Left ventricle myocardium inferior (tissue), 1 donor: ENCODE results near the gene BAG1. TPM values are rescaled to one million over a fixed set of nuclear protein-coding genes. Genes with fewer than 3 reads are reported as not detected.

ENCODE experiments used
- DNase-seq: peaks from one replicate; pipeline ENCODE4 v3.0.0-alpha.2; 2020
- H3K27ac ChIP-seq: fragments of 200-600 bp; replicated peaks from 2 replicates; pipeline ENCODE4 v1.8.0; 2021
- H3K27me3 ChIP-seq: fragments of 200-600 bp; 2 replicates; pipeline ENCODE4 v1.8.0; 2021; ENCODE audit warnings: low read depth
- H3K36me3 ChIP-seq: fragments of 200-600 bp; 2 replicates; pipeline ENCODE4 v1.8.0; 2021
- H3K4me1 ChIP-seq: fragments of 200-600 bp; 2 replicates; pipeline ENCODE4 v1.8.0; 2021
- H3K4me3 ChIP-seq: fragments of 200-600 bp; 2 replicates; pipeline ENCODE4 v1.8.0; 2021; ENCODE audit warnings: mild to moderate bottlenecking, moderate library complexity
- H3K9me3 ChIP-seq: fragments of 200-600 bp; replicated peaks from 2 replicates; pipeline ENCODE4 v1.8.0; 2021
- intact Hi-C: fragments of 100-400 bp; cut with micrococcal nuclease; formaldehyde crosslinking; loops from one replicate; pipeline ENCODE4 v1.11.0; 2022
- total RNA-seq: library from RNA; stranded (reverse); fragmentation: NEBNext Ultra II Directional; extraction: Animal tissue kit (Norgen Biotek cat#: 25700); gene quantifications from one replicate; pipeline ENCODE4 v1.2.1, GENCODE V29; 2021
- TF ChIP-seq, protein P1 (sequence below): fragments of 200-600 bp; IDR thresholded peaks from 2 replicates; pipeline ENCODE4 v1.8.0; 2021; ENCODE audit warnings: antibody characterized with exemption, mild to moderate bottlenecking, borderline replicate concordance
- donor health status: DM: no; HTN: yes; CAD: no; lungs with severe emphysema.

Gene BAG1
- total RNA-seq, 1 donor from 2014 or later: 138 TPM

DNA sequence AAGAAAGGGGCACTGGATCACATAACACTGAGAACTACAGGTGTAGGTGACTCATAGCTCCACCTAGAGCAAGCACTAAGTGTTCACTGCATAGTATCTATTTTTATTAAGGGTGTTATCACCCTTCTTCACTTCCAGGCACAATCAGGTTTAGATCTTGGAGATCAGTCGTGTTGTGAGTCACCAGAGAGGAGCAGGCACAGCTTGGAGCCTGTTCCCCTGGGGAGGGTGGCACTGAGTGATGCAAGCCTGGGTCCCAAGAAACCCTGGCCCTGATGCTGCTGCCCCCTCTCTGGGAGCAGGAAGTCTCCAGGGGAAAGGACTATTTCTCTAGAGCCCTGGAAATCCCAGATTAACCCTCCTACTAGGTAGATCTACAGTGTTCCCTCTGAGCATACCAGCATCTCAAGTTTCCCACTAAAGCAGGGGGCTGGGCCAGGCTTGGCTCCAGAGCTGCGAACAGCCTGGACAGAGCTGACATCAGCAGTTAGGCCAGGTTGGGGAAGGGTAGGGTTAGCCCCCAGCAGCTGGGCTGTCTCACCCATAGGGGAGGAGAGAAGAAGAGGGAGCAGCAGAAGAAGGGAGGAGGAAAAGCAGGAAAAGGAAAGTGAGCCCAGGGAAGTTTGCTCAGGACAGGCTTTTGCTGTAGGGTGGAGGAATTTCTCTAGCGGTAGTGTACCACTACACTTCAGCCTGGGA lies 52.7 kb downstream of the BAG1 start:
- TF ChIP-seq, protein P1, sequence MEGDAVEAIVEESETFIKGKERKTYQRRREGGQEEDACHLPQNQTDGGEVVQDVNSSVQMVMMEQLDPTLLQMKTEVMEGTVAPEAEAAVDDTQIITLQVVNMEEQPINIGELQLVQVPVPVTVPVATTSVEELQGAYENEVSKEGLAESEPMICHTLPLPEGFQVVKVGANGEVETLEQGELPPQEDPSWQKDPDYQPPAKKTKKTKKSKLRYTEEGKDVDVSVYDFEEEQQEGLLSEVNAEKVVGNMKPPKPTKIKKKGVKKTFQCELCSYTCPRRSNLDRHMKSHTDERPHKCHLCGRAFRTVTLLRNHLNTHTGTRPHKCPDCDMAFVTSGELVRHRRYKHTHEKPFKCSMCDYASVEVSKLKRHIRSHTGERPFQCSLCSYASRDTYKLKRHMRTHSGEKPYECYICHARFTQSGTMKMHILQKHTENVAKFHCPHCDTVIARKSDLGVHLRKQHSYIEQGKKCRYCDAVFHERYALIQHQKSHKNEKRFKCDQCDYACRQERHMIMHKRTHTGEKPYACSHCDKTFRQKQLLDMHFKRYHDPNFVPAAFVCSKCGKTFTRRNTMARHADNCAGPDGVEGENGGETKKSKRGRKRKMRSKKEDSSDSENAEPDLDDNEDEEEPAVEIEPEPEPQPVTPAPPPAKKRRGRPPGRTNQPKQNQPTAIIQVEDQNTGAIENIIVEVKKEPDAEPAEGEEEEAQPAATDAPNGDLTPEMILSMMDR: no peak
- no peaks in the 10 kb centered on the region for H3K27me3 ChIP-seq
- no peaks in the 10 kb centered on the region for H3K4me1 ChIP-seq
- no peak overlapping the region for H3K4me3 ChIP-seq
- H3K36me3 ChIP-seq: no peaks in the 10 kb centered on the region
- H3K9me3 ChIP-seq: no peaks in the 10 kb centered on the region
- intact Hi-C loops: no loop called here
- no peak overlapping the region for H3K27ac ChIP-seq
- no peak for DNase-seq

DNA sequence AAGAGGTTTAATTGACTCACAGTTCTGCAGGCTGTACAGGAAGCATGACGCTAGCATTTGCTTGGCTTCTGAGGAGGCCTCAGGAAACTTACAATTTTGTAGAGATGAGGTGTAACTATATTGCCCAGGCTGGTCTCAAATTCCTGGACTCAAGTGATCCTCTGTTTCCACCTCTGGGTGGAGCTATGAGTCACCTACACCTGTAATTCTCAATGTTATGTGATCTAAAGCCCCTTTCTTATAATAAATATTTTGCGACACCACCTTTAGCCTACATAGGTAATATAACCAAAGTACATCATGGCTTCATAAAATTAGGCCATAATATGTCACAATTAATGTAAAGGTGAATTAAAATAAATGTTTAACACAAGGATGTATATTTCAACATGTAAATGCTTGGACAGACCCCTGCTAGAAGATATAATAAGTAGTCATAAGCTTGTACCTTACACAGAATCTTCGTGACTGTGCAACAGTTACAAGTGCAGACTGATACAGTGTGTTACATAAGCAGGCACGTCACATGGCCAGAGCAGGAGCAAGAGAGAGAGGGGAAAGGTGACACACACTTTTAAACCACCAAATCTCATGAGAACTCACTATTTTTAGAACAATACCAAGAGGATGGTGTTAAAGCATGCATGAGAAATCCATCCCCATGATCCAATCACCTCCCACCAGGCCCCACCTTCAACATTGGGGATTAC lies 54.3 kb downstream of the BAG1 start:
- no peak overlapping the region for H3K4me3 ChIP-seq
- H3K27me3 ChIP-seq: no peaks in the 10 kb centered on the region
- intact Hi-C loops: no loop called here
- DNase-seq: no peak
- no peaks in the 10 kb centered on the region for H3K4me1 ChIP-seq
- H3K36me3 ChIP-seq: no peaks in the 10 kb centered on the region
- H3K9me3 ChIP-seq: no peaks in the 10 kb centered on the region
- no peak overlapping the region for H3K27ac ChIP-seq
- TF ChIP-seq, protein P1: no peak

DNA sequence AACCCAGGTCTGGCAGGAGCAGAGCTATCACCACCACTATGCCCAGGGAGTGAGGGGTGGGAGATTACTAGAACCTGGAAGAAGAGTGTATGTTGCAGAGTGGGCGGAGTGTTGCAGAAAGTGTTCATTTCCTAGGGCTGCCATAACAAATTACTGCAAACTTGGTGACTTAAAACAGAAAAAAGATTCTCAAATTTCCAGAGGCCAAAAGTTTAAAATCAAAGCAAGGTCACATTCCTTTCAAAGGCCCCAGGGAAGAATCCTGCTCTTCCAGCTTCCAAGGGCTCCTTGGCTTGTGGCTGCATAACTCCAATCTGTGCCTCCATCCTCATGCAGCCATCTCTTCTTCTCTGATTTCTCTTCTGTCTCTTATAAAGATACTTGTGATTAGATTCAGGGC lies 55.1 kb downstream of the BAG1 start:
- intact Hi-C loops: no loop called here
- no peak overlapping the region for H3K4me3 ChIP-seq

DNA sequence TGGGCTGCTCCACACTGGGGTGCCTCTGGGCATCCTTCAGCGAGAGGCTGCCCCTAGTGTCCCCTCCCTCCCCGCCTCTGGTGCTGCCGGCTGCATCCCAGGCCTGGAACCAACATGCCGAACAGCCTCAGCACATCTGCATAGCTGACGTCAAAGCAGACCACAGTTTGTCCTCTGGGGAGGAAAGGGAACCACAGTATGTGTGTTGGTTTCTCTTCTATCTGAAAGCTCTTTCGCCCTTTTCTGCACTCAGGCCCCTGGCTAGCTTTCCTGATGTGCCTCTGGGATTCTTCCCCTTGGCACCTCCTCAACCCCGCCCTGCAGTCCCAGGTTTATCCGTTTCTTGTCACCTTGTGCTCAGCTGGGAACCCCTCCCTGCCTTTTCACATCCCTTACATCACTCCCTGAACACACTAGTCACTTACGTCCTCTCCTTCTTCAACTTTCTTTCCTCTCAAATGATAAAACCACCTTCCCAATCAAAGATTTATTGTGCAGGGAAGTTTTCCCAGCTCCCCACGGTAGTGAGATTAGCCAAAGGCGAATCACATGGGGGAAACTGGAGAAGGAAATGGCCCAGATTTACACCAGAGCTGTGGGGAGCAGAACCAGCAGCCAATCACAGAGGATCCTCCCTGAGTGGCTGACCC lies 61.8 kb downstream of the BAG1 start:
- no peaks in the 10 kb centered on the region for H3K36me3 ChIP-seq
- peaks cover 21% of the 10 kb centered on the region for H3K4me1 ChIP-seq
- H3K27ac ChIP-seq: peak overlapping the region; percentile 69
- TF ChIP-seq, protein P1: no peak
- H3K9me3 ChIP-seq: no peaks in the 10 kb centered on the region
- no peaks in the 10 kb centered on the region for H3K27me3 ChIP-seq
- DNase-seq: peak; percentile 69
- intact Hi-C loops: no loop called here
- H3K4me3 ChIP-seq: no peak overlapping the region

More for the DNA sequence above, 55.1 kb downstream of the BAG1 start:
- TF ChIP-seq, protein P1: no peak
- no peak overlapping the region for H3K27ac ChIP-seq
- no peak for DNase-seq
- H3K4me1 ChIP-seq: no peaks in the 10 kb centered on the region
- no peaks in the 10 kb centered on the region for H3K27me3 ChIP-seq
- H3K9me3 ChIP-seq: no peaks in the 10 kb centered on the region
- no peaks in the 10 kb centered on the region for H3K36me3 ChIP-seq

Other genes starting within 250 kb of the BAG1 start
- gene DNAJA1, start 239.4 kb downstream of the BAG1 start, total RNA-seq: 88.0 TPM
- gene SMU1, start 188.0 kb downstream of the BAG1 start, total RNA-seq: 14.9 TPM
- gene B4GALT1, start 97.4 kb downstream of the BAG1 start, total RNA-seq: 37.1 TPM
- not detected for gene SPINK4, start 24.5 kb downstream of the BAG1 start, total RNA-seq
- 56.9 TPM for gene CHMP5, start 341 bp upstream of the BAG1 start, total RNA-seq
- 31.4 TPM for gene NFX1, start 25.8 kb upstream of the BAG1 start, total RNA-seq
- 150 TPM for gene AQP7, start 137.9 kb upstream of the BAG1 start, total RNA-seq
- gene AQP3, start 182.9 kb upstream of the BAG1 start, total RNA-seq: 13.6 TPM
- gene NOL6, start 209.2 kb upstream of the BAG1 start, total RNA-seq: 13.4 TPM